Jurkat, Clone E6-1 (cell line): ENCODE data around the gene CYB561D2. TPM values are rescaled to one million over a fixed set of nuclear protein-coding genes. Genes with fewer than 3 reads are reported as not detected.
"Not testable (repeated sequence)": the region's sequence is repeated elsewhere in the genome, so short reads cannot be mapped to it uniquely, and the experiment has no call there.

ENCODE experiments used
- DNase-seq: peaks from one replicate; pipeline ENCODE4 v3.0.0-alpha.2; 2011; ENCODE audit warnings: low read depth, low spot score
- H3K4me3 ChIP-seq: 2 replicates; pipeline ENCODE4 v1.5.1; 2011; ENCODE audit warnings: mild to moderate bottlenecking, low read length, control low read depth, moderate library complexity
- polyA plus RNA-seq: library from polyadenylated mRNA; unstranded; fragments of >200 nt; gene quantifications from one replicate; pipeline ENCODE4 v1.2.1, GENCODE V29; 2012; ENCODE audit warnings: missing spikeins; ENCODE audit not compliant: insufficient read length, insufficient read depth

The CYB561D2 gene
- 18.0 TPM for polyA plus RNA-seq

GRCh38 chr3:50350527-50351322 lies at the start of gene CYB561D2, which contains the start of gene NPRL2:
CYB561D2 (plus strand) TSS chr3:50350862; CDS start chr3:50351434, 572 bp downstream.
NPRL2 (minus strand) TSS chr3:50350775; CDS start chr3:50350652, 123 bp downstream.
- DNase-seq = peak; percentile 94
- peak within 1 kb of the TSS; percentile 79 for H3K4me3 ChIP-seq

- no peak overlapping the region for H3K4me3 ChIP-seq
- no peak for DNase-seq
Observed at GRCh38 chr3:50302095-50303012, 48.3 kb upstream of the CYB561D2 start.

GRCh38 chr3:50303013-50303815 lies 47.4 kb upstream of the CYB561D2 start, which contains the start of gene HYAL1:
HYAL1 (minus strand) TSS chr3:50303574; CDS start chr3:50302956, 618 bp downstream.
- no peak within 1 kb of the TSS for H3K4me3 ChIP-seq
- DNase-seq = no peak

- H3K4me3 ChIP-seq = no peak overlapping the region
- DNase-seq = no peak
Observed at GRCh38 chr3:50304601-50305000, 46.1 kb upstream of the CYB561D2 start.

GRCh38 chr3:50312041-50312440 lies 38.6 kb upstream of the CYB561D2 start:
- DNase-seq, H3K4me3 ChIP-seq: not testable (repeated sequence)

GRCh38 chr3:50314342-50314741 lies 36.3 kb upstream of the CYB561D2 start:
- no peak overlapping the region for H3K4me3 ChIP-seq
- no peak for DNase-seq

GRCh38 chr3:50314816-50315215 lies 35.8 kb upstream of the CYB561D2 start:
- DNase-seq = no peak
- H3K4me3 ChIP-seq = no peak overlapping the region

GRCh38 chr3:50316657-50317242 lies 33.9 kb upstream of the CYB561D2 start:
- no peak overlapping the region for H3K4me3 ChIP-seq
- no peak for DNase-seq

GRCh38 chr3:50317300-50317699 lies 33.4 kb upstream of the CYB561D2 start:
- DNase-seq = no peak
- H3K4me3 ChIP-seq = no peak overlapping the region

- H3K4me3 ChIP-seq = no peak overlapping the region
- DNase-seq = no peak
Observed at GRCh38 chr3:50318163-50318562, 32.5 kb upstream of the CYB561D2 start.

GRCh38 chr3:50318615-50319014 lies 32.0 kb upstream of the CYB561D2 start:
- no peak overlapping the region for H3K4me3 ChIP-seq
- no peak for DNase-seq

GRCh38 chr3:50319181-50319893 lies 31.3 kb upstream of the CYB561D2 start:
- DNase-seq = no peak
- H3K4me3 ChIP-seq = no peak overlapping the region

- no peak for DNase-seq
- H3K4me3 ChIP-seq = peak overlapping the region; percentile 98
Observed at GRCh38 chr3:50319894-50320625, 30.6 kb upstream of the CYB561D2 start.

GRCh38 chr3:50320853-50321335 lies 29.8 kb upstream of the CYB561D2 start:
- DNase-seq = no peak
- peak overlapping the region; percentile 98 for H3K4me3 ChIP-seq

- peak; percentile 79 for DNase-seq
- peak overlapping the region; percentile 98 for H3K4me3 ChIP-seq
Observed at GRCh38 chr3:50321336-50322114, 29.1 kb upstream of the CYB561D2 start.

- H3K4me3 ChIP-seq = peak overlapping the region; percentile 98
- no peak for DNase-seq
Observed at GRCh38 chr3:50322115-50322385, 28.6 kb upstream of the CYB561D2 start.
